Neuron (in vitro differentiated cells): ENCODE measurements around the gene OR56A3.

Source experiments
- H2AFZ ChIP-seq: one replicate; pipeline ENCODE4 v1.6.1; 2013; ENCODE audit warnings: low read depth, mild to moderate bottlenecking, inconsistent platforms, low read length, moderate library complexity
- H3K27me3 ChIP-seq: one replicate; pipeline ENCODE4 v1.6.1; 2013; ENCODE audit warnings: low read length; ENCODE audit not compliant: insufficient read depth
- H3K36me3 ChIP-seq: one replicate; pipeline ENCODE4 v1.6.1; 2013; ENCODE audit warnings: low read length; ENCODE audit not compliant: insufficient read depth
- H3K4me1 ChIP-seq: one replicate; pipeline ENCODE4 v1.6.1; 2013; ENCODE audit warnings: low read length; ENCODE audit not compliant: insufficient read depth
- H3K4me3 ChIP-seq: 2 replicates; pipeline ENCODE4 v1.5.1; 2013; ENCODE audit warnings: mild to moderate bottlenecking, low read length, moderate library complexity
- H3K9me3 ChIP-seq: one replicate; pipeline ENCODE4 v1.6.1; 2013; ENCODE audit warnings: low read length

The OR56A3 gene

GRCh38 chr11:5992150-5992549 lies 50.1 kb downstream of the OR56A3 start:
- Histone ChIP-seq H2AFZ (no peak overlapping the region), H3K4me3 (no peak overlapping the region), H3K36me3 (no peaks in the 10 kb centered on the region)

GRCh38 chr11:5992604-5993251 lies 50.7 kb downstream of the OR56A3 start:
- H3K4me1 ChIP-seq = no peaks in the 10 kb centered on the region
- H3K36me3 ChIP-seq = no peaks in the 10 kb centered on the region
- H3K9me3 ChIP-seq = no peaks in the 10 kb centered on the region
- H3K4me3 ChIP-seq = no peak overlapping the region
- H3K27me3 ChIP-seq = no peaks in the 10 kb centered on the region
- no peak overlapping the region for H2AFZ ChIP-seq

More at GRCh38 chr11:5992150-5992549, 50.1 kb downstream of the OR56A3 start:
- Histone ChIP-seq H3K27me3 (no peaks in the 10 kb centered on the region), H3K9me3 (no peaks in the 10 kb centered on the region), H3K4me1 (no peaks in the 10 kb centered on the region)

GRCh38 chr11:5994791-5995190 lies 52.7 kb downstream of the OR56A3 start:
- Histone ChIP-seq H3K4me1 (no peaks in the 10 kb centered on the region), H2AFZ (no peak overlapping the region), H3K9me3 (no peaks in the 10 kb centered on the region), H3K4me3 (no peak overlapping the region), H3K36me3 (no peaks in the 10 kb centered on the region), H3K27me3 (no peaks in the 10 kb centered on the region)
